ENCODE results near the gene MAP4K4.

DNA sequence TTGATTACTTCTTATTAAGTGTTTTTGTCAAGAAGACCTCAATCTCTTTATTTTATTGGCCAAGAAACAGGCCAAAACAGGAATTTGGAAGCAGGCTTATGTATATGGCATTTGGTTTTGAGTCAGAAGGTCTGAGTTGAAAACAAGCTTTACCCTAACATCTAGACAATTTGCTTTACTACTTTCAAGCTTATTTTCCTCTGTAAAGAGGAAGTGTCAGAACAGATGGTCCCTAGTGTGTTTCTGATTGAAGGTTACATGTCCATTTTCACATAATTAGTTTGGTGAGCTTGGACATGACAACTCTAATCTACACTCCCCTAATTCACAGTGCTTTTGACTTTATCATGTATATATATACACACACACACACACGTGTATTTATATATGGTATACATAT is 19.8 kb upstream of the MAP4K4 start:
- TF ChIP-seq, protein P1, sequence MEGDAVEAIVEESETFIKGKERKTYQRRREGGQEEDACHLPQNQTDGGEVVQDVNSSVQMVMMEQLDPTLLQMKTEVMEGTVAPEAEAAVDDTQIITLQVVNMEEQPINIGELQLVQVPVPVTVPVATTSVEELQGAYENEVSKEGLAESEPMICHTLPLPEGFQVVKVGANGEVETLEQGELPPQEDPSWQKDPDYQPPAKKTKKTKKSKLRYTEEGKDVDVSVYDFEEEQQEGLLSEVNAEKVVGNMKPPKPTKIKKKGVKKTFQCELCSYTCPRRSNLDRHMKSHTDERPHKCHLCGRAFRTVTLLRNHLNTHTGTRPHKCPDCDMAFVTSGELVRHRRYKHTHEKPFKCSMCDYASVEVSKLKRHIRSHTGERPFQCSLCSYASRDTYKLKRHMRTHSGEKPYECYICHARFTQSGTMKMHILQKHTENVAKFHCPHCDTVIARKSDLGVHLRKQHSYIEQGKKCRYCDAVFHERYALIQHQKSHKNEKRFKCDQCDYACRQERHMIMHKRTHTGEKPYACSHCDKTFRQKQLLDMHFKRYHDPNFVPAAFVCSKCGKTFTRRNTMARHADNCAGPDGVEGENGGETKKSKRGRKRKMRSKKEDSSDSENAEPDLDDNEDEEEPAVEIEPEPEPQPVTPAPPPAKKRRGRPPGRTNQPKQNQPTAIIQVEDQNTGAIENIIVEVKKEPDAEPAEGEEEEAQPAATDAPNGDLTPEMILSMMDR (IDR thresholded peaks at IDR 0.05; ENCODE audit: low read length): no peak
- TF ChIP-seq EZH2 (optimal IDR thresholded peaks at IDR 0.05; ENCODE audit: low read depth, low read length): no peak
